Keratinocyte (primary cell): ENCODE measurements around the gene ULK4. TPM values are rescaled to one million over a fixed set of nuclear protein-coding genes. Genes with fewer than 3 reads are reported as not detected.

Experiments used
- DNase-seq: peaks from one replicate; pipeline ENCODE4 v3.0.0-alpha.2; 2011; ENCODE audit warnings: low read depth, missing footprints, low spot score
- FAIRE-seq: peaks from 2 replicates; lab custom pipeline; 2011; peaks lifted over from hg19 to GRCh38; lab: Jason Lieb, UNC
- H2AFZ ChIP-seq: 2 replicates; pipeline ENCODE4 v1.6.0; 2012; ENCODE audit warnings: low read length, control low read depth, inconsistent platforms; ENCODE audit not compliant: control insufficient read depth
- H3K27ac ChIP-seq: 2 replicates; pipeline ENCODE4 v1.5.1; 2011; ENCODE audit warnings: low read length; ENCODE audit not compliant: control insufficient read depth, insufficient read depth
- H3K27me3 ChIP-seq: 3 replicates; pipeline ENCODE4 v1.6.0; 2011; ENCODE audit warnings: low read length; ENCODE audit not compliant: control insufficient read depth, insufficient read depth; ENCODE audit errors: extremely low read depth
- H3K36me3 ChIP-seq, 2 experiments: 2 replicates in 1 of 2; 3 replicates in 1 of 2; pipeline ENCODE4 v1.5.1; 2011; ENCODE audit warnings: low read length in 2 of 2, mild to moderate bottlenecking in 1 of 2; ENCODE audit not compliant: control insufficient read depth in 2 of 2, insufficient read depth in 2 of 2; ENCODE audit errors: extremely low read depth in 1 of 2
- H3K4me1 ChIP-seq: 3 replicates; pipeline ENCODE4 v1.5.1; 2011; ENCODE audit warnings: low read length; ENCODE audit not compliant: control insufficient read depth, insufficient read depth; ENCODE audit errors: extremely low read depth
- H3K4me2 ChIP-seq: 3 replicates; pipeline ENCODE4 v1.6.0; 2011; ENCODE audit warnings: low read depth, low read length; ENCODE audit not compliant: control insufficient read depth, insufficient read depth; ENCODE audit errors: extremely low read depth
- H3K4me3 ChIP-seq, 3 experiments: fragments of 200-600 bp in 1 of 3; sonication (generic) in 1 of 3; 2 replicates in 2 of 3; 3 replicates in 1 of 3; pipeline ENCODE4 v1.5.1; 2011 to 2016; ENCODE audit warnings: low read length in 3 of 3, mild to moderate bottlenecking in 3 of 3, control low read depth in 2 of 3, inconsistent platforms in 1 of 3, low read depth in 1 of 3, mixed read lengths in 1 of 3, mixed run types in 1 of 3, moderate library complexity in 1 of 3; ENCODE audit not compliant: control insufficient read depth in 2 of 3, insufficient read depth in 2 of 3; ENCODE audit errors: extremely low read depth in 1 of 3
- H3K79me2 ChIP-seq: 2 replicates; pipeline ENCODE4 v1.6.0; 2012; ENCODE audit warnings: low read length; ENCODE audit not compliant: control insufficient read depth, insufficient read depth
- H3K9ac ChIP-seq: 3 replicates; pipeline ENCODE4 v1.6.0; 2011; ENCODE audit warnings: low read length; ENCODE audit not compliant: control insufficient read depth, insufficient read depth; ENCODE audit errors: extremely low read depth
- H3K9me1 ChIP-seq: 3 replicates; pipeline ENCODE4 v1.6.0; 2011; ENCODE audit warnings: low read length; ENCODE audit not compliant: control insufficient read depth, insufficient read depth; ENCODE audit errors: extremely low read depth
- H3K9me3 ChIP-seq: 2 replicates; pipeline ENCODE4 v1.5.1; 2012; ENCODE audit warnings: low read depth, low read length; ENCODE audit not compliant: control insufficient read depth
- H4K20me1 ChIP-seq: 3 replicates; pipeline ENCODE4 v1.6.0; 2011; ENCODE audit warnings: low read length; ENCODE audit not compliant: control insufficient read depth, insufficient read depth; ENCODE audit errors: extremely low read depth
- EZH2 ChIP-seq: IDR thresholded peaks from one replicate; pipeline ENCODE4 v1.6.1; 2012; ENCODE audit warnings: inconsistent platforms, mild to moderate bottlenecking, low read length, moderate library complexity
- dilution Hi-C: fragments of 300-500 bp; cut with MboI; formaldehyde crosslinking; loops from one replicate; pipeline ENCODE4 v1.7.0; 2020; ENCODE audit warnings: low sequenced_read_pairs; ENCODE audit not compliant: extremely low pct_ligation_motif_present
- polyA plus RNA-seq, 5 experiments: library from polyadenylated mRNA; depleted of rRNA in 3 of 5; stranded (reverse) in 3 of 5; stranded (forward) in 1 of 5; unstranded in 1 of 5; fragments of >200 nt; gene quantifications; 1 replicate in 1 of 5; 2 replicates in 3 of 5; 3 replicates in 1 of 5; pipeline versions ENCODE4 v1.2.1 to v1.2.3, GENCODE V29; 2011 to 2012; ENCODE audit warnings: missing spikeins in 2 of 5, low read depth in 1 of 5, low replicate concordance in 1 of 5
- TF ChIP-seq, protein P1 (sequence below), 3 experiments: IDR thresholded peaks in 1 of 3; conservative IDR thresholded peaks in 1 of 3; optimal IDR thresholded peaks in 1 of 3; 2 replicates in 2 of 3; 3 replicates in 1 of 3; pipeline versions ENCODE3 to v1.5.1; 2011; ENCODE audit warnings: low read length in 3 of 3, mild to moderate bottlenecking in 3 of 3, moderate library complexity in 2 of 3, control low read depth in 1 of 3, inconsistent platforms in 1 of 3; ENCODE audit not compliant: insufficient read depth in 2 of 3; ENCODE audit errors: extremely low read depth in 1 of 3

ULK4 gene
- polyA plus RNA-seq, 1 donor (not counting 4 experiments of a cell fraction or from before 2014, with no cell fraction given), result 6.1 TPM

DNA sequence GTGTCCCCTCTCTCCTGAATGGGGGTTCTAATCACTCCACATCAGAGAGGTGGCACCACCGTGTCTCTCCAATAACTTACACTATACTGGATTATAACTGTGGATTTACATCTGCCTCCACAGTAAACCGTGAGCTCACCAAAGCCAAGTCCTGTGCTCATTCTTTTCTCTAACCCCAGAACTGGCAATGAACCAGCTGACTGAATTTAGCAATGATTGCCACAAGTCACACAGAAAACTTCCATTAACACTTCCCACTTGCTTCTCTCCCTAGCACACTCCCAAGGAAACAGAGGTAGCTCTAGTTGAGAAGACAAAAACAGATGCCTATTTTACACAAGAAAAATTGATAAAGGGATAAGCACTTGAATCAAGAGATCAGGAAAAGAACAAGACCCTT, 361.3 kb downstream of the ULK4 start:
- no peaks in the 10 kb centered on the region for H3K4me1 ChIP-seq
- H3K27ac ChIP-seq, result no peak overlapping the region
- no peaks in the 10 kb centered on the region for H3K36me3 ChIP-seq
- no peaks in the 10 kb centered on the region for H3K27me3 ChIP-seq
- no peak overlapping the region for H3K4me2 ChIP-seq
- H3K9me1 ChIP-seq, result no peaks in the 10 kb centered on the region
- H2AFZ ChIP-seq, result no peak overlapping the region
- H3K9ac ChIP-seq, result no peak overlapping the region
- H3K79me2 ChIP-seq, result no peaks in the 10 kb centered on the region
- no peak for DNase-seq
- dilution Hi-C loops, result no loop called here
- H3K9me3 ChIP-seq, result no peaks in the 10 kb centered on the region
- H3K4me3 ChIP-seq, result no peak overlapping the region
- no peak for FAIRE-seq
- TF ChIP-seq, protein P1, sequence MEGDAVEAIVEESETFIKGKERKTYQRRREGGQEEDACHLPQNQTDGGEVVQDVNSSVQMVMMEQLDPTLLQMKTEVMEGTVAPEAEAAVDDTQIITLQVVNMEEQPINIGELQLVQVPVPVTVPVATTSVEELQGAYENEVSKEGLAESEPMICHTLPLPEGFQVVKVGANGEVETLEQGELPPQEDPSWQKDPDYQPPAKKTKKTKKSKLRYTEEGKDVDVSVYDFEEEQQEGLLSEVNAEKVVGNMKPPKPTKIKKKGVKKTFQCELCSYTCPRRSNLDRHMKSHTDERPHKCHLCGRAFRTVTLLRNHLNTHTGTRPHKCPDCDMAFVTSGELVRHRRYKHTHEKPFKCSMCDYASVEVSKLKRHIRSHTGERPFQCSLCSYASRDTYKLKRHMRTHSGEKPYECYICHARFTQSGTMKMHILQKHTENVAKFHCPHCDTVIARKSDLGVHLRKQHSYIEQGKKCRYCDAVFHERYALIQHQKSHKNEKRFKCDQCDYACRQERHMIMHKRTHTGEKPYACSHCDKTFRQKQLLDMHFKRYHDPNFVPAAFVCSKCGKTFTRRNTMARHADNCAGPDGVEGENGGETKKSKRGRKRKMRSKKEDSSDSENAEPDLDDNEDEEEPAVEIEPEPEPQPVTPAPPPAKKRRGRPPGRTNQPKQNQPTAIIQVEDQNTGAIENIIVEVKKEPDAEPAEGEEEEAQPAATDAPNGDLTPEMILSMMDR (optimal IDR thresholded peaks at IDR 0.05 in 1 of 3, IDR thresholded peaks at IDR 0.05 in 1 of 3, conservative IDR thresholded peaks at IDR 0.05 in 1 of 3; ENCODE audit: extremely low read depth in 1 of 3, insufficient read depth in 2 of 3, low read length in 3 of 3), result no peak
- TF ChIP-seq EZH2, result no peak
- no peaks in the 10 kb centered on the region for H4K20me1 ChIP-seq

DNA sequence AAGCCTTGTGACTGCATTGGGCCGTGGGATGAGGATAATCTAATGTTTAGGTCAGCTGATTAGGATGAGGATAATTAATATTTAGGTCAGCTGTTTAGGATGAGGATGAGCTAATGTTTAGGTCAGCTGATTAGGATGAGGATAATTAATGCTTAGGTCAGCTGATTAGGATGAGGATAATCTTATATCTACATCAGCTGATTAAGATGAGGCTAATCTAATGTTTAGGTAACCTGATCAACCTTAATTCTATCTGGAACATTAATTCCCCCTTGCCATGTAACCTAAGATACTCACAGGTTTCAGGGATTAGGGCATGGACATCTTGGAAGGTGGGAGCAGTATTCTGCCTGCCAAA, 362.8 kb downstream of the ULK4 start:
- dilution Hi-C loops, result no loop called here
- FAIRE-seq (no peak), DNase-seq (no peak)
- H3K9me3 ChIP-seq, result no peaks in the 10 kb centered on the region
- H3K4me2 ChIP-seq, result no peak overlapping the region
- TF ChIP-seq, protein P1 (optimal IDR thresholded peaks at IDR 0.05 in 1 of 3, IDR thresholded peaks at IDR 0.05 in 1 of 3, conservative IDR thresholded peaks at IDR 0.05 in 1 of 3; ENCODE audit: extremely low read depth in 1 of 3, insufficient read depth in 2 of 3, low read length in 3 of 3), result no peak
- TF ChIP-seq EZH2, result no peak
- no peaks in the 10 kb centered on the region for H4K20me1 ChIP-seq
- no peak overlapping the region for H2AFZ ChIP-seq
- H3K36me3 ChIP-seq, result no peaks in the 10 kb centered on the region
- H3K27me3 ChIP-seq, result no peaks in the 10 kb centered on the region
- H3K79me2 ChIP-seq, result no peaks in the 10 kb centered on the region
- no peaks in the 10 kb centered on the region for H3K4me1 ChIP-seq
- no peaks in the 10 kb centered on the region for H3K9me1 ChIP-seq
- H3K4me3 ChIP-seq, result no peak overlapping the region
- no peak overlapping the region for H3K9ac ChIP-seq
- H3K27ac ChIP-seq, result no peak overlapping the region
